ENCODE results near the gene OR51L1. TPM values are rescaled to one million over a fixed set of nuclear protein-coding genes. Genes with fewer than 3 reads are reported as not detected.

OR51L1 gene
- polyA plus RNA-seq, 3 donors: not detected

- Mint-ChIP-seq H3K4me3 (no peak overlapping the region), H3K27me3 (ENCODE audit: low read depth in 3 of 3) (no peaks in the 10 kb centered on the region), H3K9me3 (peaks cover 0 to 4% (median 0%) of the 10 kb centered on the region in 7 donors), H3K4me1 (no peaks in the 10 kb centered on the region), H3K27ac (no peak overlapping the region), H3K36me3 (no peaks in the 10 kb centered on the region)
- DNase-seq: no peak
- Histone ChIP-seq H3K9ac (ENCODE audit: insufficient read depth, low read length, poor library complexity, severe bottlenecking) (no peak overlapping the region), H4K20me1 (ENCODE audit: insufficient read depth, low read length) (no peaks in the 10 kb centered on the region), H3K27ac (ENCODE audit: low read depth in 1 of 2, low read length in 2 of 2) (no peak overlapping the region), H3K79me2 (ENCODE audit: insufficient read depth, low read length) (no peaks in the 10 kb centered on the region), H3K4me2 (replicated peaks; ENCODE audit: extremely low read depth, low read length, poor library complexity, severe bottlenecking) (no peak overlapping the region), H2AFZ (ENCODE audit: insufficient read depth, low read depth, low read length, poor library complexity, severe bottlenecking) (no peak overlapping the region), H3K27me3 (ENCODE audit: control insufficient read depth in 2 of 2, insufficient read depth in 2 of 2, low read length in 2 of 2) (no peaks in the 10 kb centered on the region), H3K4me1 (ENCODE audit: control insufficient read depth in 1 of 2, insufficient read depth in 2 of 2, low read length in 2 of 2) (no peaks in the 10 kb centered on the region), H3K4me3 (replicated peaks in 1 of 3; ENCODE audit: low read depth in 2 of 3, low read length in 3 of 3) (no peak overlapping the region), H3K9me3 (replicated peaks in 1 of 2; ENCODE audit: control insufficient read depth in 1 of 2, insufficient read depth in 1 of 2, low read length in 2 of 2) (no peaks in the 10 kb centered on the region), H3K36me3 (replicated peaks in 1 of 2; ENCODE audit: control insufficient read depth in 1 of 2, insufficient read depth in 2 of 2, low read length in 2 of 2) (no peaks in the 10 kb centered on the region)
- intact Hi-C loops (cut with micrococcal nuclease): no loop called here
- no peak for TF ChIP-seq CTCF (IDR thresholded peaks at IDR 0.05)
- WGBS (ENCODE audit: insufficient coverage): 90% methylated on average over 2 of the region's 3 CpGs
Observed at GRCh38 chr11:4979036-4979435, 15.6 kb upstream of the OR51L1 start.

- no peak overlapping the region for H3K4me3 ChIP-seq (replicated peaks in 1 of 3; ENCODE audit: low read depth in 2 of 3, low read length in 3 of 3)
- no peak overlapping the region for H3K9ac ChIP-seq (ENCODE audit: insufficient read depth, low read length, poor library complexity, severe bottlenecking)
- intact Hi-C loops (cut with micrococcal nuclease): no loop called here
- Mint-ChIP-seq H3K9me3 (peaks cover 0 to 8% (median 3%) of the 10 kb centered on the region in 7 donors), H3K27ac (no peak overlapping the region), H3K4me3 (no peak overlapping the region), H3K36me3 (no peaks in the 10 kb centered on the region), H3K27me3 (ENCODE audit: low read depth in 3 of 3) (no peaks in the 10 kb centered on the region), H3K4me1 (no peaks in the 10 kb centered on the region)
- H3K9me3 ChIP-seq (replicated peaks in 1 of 2; ENCODE audit: control insufficient read depth in 1 of 2, insufficient read depth in 1 of 2, low read length in 2 of 2): no peaks in the 10 kb centered on the region
- DNase-seq: no peak
- H3K27ac ChIP-seq (ENCODE audit: low read depth in 1 of 2, low read length in 2 of 2): no peak overlapping the region
- no peaks in the 10 kb centered on the region for H3K79me2 ChIP-seq (ENCODE audit: insufficient read depth, low read length)
- H3K4me1 ChIP-seq (ENCODE audit: control insufficient read depth in 1 of 2, insufficient read depth in 2 of 2, low read length in 2 of 2): no peaks in the 10 kb centered on the region
- TF ChIP-seq CTCF (IDR thresholded peaks at IDR 0.05): no peak
- H2AFZ ChIP-seq (ENCODE audit: insufficient read depth, low read depth, low read length, poor library complexity, severe bottlenecking): no peak overlapping the region
- H3K36me3 ChIP-seq (replicated peaks in 1 of 2; ENCODE audit: control insufficient read depth in 1 of 2, insufficient read depth in 2 of 2, low read length in 2 of 2): no peaks in the 10 kb centered on the region
- H3K27me3 ChIP-seq (ENCODE audit: control insufficient read depth in 2 of 2, insufficient read depth in 2 of 2, low read length in 2 of 2): no peaks in the 10 kb centered on the region
- WGBS (ENCODE audit: insufficient coverage): no CpG with 5 or more reads among the region's 3 CpGs
- H3K4me2 ChIP-seq (replicated peaks; ENCODE audit: extremely low read depth, low read length, poor library complexity, severe bottlenecking): no peak overlapping the region
- no peaks in the 10 kb centered on the region for H4K20me1 ChIP-seq (ENCODE audit: insufficient read depth, low read length)
Observed at GRCh38 chr11:4982678-4983077, 12.0 kb upstream of the OR51L1 start.
